HG02840 (cell line): ENCODE results near the gene GLRA2.
"Not testable (repeated sequence)": the region's sequence is repeated elsewhere in the genome, so short reads cannot be mapped to it uniquely, and the experiment has no call there.

Experiments used
- ATAC-seq: cut with Tn5 transposase; IDR thresholded peaks from one replicate; pipeline ENCODE4 v1.9.1; 2021; ENCODE audit warnings: mild to moderate bottlenecking, moderate library complexity, moderate number of reproducible peaks; ENCODE audit not compliant: unreplicated experiment, low FRiP score

Gene GLRA2

DNA sequence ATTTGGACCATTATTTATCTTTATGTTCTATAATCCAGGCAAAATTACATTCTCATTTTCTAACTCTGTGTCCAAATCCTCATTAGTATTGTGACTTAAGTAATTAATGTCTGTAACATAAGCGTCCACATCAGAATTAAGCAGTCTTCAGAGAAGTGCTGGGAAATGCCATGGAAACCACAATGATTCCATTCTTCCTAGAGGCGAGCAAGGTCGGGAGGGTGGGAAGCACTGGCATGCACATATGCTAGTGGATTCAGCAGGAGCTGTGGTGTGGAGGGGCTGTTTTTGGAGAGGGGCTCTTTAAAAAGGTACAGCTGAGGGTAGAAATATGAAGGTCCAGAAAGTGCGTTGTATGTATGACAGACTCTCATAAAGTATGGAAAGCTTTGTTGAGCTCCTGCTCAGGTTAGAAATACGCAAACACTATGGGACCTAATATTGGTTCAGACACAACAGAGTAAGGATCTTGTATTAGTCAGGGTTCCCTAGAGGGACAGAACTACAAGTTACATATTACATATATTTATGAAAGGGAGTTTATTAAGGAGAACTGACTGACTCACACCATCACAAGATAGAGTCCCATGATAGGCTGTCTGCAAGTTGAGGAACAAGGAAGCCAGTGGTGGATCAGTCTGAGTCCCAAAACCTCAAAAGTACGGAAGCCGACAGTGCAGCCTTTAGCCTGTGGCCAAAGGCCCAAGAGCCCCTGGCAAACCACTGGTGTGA lies 61.5 kb downstream of the GLRA2 start:
- no peak for ATAC-seq

DNA sequence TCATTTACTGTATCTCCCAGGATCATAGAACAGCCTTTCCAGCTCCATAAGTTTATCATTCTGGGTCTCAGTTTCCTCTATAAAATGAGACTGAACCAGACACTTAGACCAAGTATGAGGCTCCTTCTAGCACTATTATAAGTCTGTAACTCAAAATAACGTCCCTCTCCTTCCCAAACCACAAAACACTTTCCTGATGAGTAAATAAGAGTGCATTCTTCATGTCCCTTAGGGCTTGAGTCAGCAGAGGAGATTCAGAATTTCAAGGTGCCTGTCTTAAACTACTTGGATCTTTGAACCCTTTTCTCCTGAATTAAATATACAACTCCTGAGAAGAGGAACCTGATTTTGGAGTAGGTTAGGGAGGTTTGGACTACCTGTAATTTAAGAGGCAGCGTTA lies 62.6 kb downstream of the GLRA2 start:
- ATAC-seq, result no peak

DNA sequence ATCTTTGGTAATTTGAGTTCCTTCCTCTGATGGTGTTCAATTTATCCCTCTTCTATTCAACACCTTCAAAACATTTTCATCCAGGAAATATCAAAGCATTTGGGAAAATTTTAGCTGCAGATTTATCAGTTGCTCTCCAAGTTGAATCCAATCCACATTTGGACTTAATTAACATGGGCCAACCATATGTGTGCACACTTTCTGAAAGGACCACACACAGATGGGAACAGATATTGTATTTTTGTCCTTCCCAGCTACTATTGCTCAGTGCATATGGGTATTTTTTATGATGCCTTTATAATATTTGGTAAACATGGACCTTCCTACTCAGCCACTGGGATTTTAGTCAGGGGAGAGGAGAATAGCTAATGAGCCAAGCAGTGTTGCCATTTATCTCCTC lies 65.2 kb downstream of the GLRA2 start:
- ATAC-seq, result no peak

DNA sequence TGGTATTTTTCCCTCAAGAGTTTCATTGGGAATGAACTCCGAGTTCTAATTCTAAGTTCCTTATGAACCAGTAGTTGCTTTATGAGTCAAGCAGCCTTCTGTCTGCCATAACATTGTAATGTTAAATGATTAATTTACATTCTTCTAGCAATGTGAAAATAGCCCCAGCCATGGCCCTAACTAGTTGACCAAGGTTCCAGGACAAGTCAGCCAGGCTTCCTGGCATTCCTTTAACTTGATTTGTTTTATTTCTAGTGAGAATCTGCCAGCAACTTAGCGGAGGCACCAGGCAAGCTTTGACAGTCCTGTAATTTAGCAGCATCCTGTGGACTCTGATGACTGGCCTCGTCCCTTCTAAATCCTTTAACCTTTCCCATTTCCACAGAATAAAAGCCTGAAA lies 69.0 kb downstream of the GLRA2 start:
- ATAC-seq, result no peak

DNA sequence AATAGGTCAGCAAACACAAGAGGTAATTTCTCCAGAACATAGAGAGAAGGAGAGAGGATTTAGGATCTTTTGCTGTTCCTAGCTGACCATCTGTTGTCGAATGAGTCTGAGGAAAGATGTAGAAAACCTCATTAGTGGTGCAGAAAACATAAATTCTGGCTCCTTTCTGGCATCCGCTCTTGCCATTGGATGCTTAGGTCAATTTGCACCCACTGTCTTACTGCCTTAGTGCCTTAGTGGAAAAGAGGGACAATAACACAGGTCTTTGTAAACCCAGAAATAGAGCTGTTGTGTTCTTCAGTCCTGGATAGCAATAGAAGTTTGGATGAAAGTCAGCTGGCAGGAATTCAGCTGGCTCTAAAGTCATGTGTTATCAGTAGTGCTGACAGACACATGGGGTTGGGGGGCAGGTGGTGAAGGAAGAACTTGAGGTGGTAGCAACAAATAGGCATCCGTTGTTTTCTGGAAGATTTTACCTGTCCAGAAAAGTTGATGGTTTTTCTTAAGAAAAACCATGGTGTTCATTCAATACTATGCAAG lies 78.2 kb downstream of the GLRA2 start:
- ATAC-seq, result no peak

DNA sequence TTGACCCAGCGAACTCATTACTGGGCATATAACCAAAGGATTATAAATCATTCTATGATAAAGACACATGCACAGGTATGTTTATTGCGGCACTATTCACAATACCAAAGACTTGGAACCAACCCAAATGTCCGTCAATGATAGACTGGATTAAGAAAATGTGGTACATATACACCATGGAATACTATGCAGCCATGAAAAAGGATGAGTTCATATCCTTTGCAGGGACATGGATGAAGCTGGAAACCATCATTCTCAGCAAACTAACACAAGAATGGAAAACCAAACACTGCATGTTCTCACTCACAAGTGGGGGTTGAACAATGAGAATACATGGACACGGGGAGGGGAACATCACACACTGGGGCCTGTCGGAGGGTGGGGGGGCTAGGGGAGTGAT lies 83.1 kb downstream of the GLRA2 start:
- ATAC-seq, result not testable (repeated sequence)

DNA sequence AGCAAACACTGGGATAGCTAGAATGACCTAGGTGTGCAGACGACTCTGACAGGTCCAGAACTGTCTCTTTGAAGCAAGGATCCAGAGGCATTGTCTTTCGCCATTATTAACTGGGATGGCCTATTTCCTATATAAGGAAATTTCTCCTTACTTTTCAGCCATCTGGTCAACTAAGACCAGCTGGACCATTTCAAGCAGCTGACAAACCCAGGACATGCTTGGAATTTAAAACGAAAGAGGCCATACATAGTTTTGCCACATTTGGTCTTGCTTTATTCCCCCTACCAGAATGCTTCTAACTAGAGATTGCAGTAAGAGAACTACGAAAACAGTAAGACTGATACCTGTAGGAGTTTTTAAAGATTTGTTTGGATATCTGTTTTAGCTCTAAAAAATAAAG lies 87.0 kb downstream of the GLRA2 start:
- ATAC-seq, result no peak

DNA sequence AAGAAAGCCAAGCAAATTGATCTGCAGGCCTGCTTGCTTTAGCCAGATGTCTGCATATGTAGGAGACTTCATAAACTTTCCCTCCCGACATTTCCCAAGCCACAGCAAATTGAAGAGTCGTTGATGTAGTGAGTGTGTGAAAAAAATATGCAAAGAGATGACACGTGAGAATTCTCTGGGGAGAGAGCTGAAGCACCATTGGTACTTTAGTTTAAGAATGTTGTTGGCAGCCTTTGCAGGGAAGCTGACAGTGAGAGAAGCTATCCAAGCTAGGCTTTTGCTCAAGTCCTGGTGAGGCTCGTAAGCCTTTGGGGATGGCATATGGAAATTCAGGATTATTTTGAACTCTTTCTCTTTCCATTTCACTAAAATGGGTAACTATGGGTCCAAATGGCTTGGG lies 87.5 kb downstream of the GLRA2 start:
- ATAC-seq, result no peak

DNA sequence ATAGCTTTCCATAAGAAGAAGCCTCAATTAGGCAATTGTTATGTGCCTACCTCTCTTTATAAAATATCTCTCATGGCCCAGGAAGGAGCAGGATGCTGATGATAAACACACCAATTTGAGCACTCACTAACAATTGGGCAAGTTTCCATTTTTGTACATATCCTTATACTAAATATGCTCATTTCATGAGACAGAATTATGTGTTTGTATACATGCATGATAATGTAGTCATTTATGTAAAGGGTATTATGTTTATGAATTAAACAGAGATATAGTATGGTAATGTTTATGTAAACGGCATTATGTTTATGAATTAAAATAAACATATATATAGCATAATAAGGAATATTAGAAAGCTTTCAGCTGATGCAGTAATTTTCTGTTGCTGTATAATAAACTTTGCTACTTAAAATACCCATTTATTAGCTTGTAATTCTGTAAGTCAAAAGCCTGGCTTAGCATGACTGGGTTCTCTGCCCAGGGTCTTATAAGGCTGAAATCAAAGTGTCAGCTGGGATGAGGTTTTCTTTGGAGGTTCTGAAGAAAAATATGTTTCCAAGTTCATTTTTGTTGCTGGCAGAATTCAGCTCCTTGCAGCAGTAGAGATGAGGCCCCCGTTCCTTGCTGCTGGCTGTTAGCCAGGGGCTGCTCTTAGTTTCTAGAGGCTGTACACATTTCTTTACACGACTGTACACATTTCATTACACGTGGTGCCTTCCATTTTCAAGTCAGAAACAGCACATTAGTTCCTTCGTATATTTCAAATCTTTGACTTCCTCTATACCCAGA lies 89.0 kb downstream of the GLRA2 start:
- no peak for ATAC-seq

DNA sequence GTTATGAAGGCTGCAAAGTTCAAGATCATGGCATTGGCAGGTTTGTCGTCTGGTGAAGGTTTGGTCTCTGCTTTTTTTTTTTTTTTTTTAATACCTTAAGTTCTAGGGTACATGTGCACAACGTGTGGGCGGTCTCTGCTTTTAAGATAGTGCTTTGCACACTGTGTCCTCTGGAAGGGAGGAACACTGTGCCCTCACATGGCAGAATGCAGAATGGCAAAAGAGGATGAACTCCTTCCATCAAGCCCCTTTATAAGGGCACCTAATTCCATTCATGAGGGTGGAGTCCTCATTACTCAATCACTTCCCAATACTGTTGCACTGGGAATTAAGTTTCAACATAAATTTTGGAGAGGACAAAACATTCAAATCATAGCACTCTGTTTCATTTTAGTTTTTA lies 101.4 kb downstream of the GLRA2 start:
- no peak for ATAC-seq

DNA sequence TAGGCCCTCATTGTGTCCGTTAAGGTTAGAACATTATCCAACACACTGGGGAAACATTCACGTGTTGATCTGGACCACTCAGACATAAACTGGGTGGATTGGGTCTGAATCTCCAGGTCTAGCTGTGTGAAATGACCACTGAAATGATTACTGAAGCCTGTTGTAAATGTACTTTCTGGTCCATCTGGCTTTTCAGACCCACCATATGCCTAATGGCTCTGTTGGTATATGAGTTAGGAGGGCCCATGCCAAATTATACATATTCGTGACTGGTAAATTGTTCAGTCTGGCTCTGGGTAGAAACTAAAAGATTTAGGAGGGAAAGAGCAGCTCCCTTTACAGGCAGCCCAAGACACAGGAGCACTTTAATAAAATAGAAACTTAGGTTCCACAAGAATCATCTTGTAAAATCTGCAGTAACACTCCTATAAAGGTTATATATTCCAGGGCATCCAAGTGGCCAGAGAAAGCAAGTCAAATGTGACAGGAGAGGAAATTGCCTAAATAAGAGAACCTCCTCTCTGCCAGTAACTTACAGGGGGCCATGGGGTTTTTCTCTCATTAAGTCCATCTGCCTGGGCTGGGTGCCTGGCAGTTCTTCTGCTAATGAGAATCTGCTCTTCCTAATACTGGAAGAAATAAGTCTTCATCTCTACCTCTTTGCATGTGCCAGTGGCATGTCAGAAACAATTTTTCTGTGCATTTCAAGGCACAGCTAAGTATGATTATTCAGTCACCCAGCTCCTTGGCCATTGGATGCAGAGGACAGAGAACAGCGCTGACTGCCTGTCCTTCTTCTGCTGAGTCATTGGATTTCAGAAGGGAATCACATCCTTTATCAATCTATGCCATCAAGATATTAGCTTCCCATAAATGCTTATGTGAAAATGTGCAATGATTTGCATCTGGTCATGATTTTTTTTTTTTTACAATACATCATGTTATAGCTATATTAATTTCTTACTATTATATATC lies 112.6 kb downstream of the GLRA2 start:
- no peak for ATAC-seq

DNA sequence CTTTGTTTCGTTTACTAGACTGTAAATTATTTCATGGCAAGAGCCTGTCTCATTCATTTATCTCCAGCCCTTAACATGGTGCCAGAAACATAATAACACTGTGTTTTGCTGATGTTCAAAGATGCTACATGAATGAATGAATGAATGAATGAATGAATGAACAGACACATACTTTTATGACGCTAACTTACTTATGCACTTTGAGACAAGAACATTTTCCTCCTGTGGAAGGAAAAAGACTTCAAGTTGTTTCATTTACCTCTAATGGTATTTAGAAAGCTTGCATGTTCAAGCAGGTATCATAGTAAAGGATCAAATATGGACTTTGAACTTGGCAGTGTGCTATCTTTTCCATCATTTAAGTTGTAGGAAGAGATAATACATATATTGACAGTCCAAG lies 131.6 kb downstream of the GLRA2 start:
- ATAC-seq, result no peak

DNA sequence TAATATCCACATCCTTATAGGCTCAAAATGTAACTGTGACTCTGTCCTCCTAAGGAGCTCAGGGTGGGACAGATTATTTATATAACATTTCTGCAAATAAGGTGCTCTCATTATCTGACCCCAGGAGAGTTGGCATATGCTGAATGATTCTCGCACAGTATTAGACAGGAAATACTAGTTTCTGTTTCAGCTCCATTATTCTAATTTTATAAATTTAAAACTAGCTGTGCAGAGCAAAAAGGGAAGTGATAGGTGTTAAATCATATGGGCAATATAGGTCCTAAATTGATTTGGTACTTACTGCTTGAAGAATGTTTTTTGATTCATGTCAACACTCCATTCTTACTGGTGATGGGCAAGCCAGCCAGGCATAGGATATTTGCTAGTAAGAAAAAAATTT lies 141.5 kb downstream of the GLRA2 start:
- peak; percentile 44 for ATAC-seq

DNA sequence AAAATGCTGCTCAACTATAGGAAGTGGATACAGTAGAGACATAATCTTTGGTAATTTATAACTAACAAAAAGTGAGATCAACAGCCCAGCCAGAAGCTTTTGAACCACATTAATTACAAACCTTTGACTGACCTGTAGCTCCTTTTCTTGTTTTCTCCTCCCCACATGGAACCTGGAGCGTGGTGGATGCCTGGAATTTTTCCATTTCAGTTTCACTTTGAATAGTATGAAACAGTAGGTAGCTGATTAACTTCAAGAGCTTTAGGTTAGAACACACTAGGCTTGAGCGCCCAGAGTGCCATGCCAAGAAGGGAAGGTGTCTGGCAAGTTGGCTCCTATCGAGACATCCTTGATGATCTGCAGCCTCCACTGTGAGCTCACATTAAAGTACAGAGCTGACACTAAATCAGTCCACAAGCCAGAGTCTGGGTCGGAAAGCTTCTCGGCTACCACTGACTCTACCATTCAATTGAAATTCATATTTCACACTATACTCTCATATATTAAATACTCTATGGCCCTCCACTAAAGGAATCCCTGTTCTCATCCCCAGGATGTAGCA lies 143.4 kb downstream of the GLRA2 start:
- ATAC-seq, result no peak

DNA sequence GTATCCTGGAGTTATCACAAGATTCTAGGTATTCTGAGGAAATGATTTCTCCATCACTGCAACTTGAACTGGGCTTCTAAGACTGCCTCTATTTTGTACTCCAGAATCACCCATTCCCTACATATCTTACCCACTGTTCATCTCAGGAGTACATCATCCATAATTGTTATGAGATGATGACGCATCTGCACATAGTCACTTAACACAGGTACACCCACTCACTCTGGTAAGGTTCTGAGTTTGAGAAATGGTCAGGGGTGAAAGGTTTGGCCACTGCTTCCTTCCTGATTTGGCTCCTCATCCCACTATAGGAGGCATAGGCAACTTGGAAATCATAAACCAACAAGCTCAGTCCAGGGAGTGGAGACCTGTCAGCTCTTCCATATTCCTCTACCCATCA lies 143.9 kb downstream of the GLRA2 start:
- no peak for ATAC-seq

DNA sequence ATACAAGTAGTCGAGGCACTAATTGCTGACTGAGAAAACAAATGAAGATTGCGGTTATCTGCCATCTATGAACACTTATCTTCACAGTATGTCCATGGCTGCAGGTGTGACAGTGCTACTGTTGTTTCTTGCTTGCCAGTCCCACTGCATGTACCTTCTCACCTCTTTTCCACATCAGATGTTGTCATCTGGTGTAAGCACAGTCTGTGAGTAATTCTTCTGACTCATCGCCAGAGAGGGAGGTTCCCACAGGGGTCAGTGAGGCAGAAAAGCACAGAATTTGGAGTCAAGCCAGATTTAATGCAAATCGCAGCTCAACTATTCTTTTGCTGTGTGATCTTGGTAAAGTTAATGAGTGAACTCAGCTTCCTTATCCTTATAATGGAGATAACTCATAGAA lies 144.4 kb downstream of the GLRA2 start:
- peak; percentile 94 for ATAC-seq

DNA sequence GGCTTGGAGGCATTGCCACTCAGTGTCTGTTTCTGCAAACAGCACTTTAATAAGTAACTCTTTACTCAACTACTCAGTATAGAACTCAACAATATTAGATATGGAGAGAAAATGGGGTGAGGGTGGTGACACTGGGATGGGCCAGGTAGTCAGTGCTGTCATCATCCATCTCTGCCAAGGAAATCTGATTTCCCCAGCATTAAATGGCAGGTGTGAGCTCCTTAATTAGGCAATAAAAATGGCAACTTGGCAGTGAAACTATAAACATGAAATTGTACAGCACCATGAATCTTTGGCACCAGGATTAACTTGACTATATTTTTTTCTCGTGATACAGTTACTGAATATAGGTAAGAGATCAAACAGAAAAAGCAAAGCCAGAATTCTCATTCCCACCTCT lies 146.2 kb downstream of the GLRA2 start:
- ATAC-seq, result no peak

DNA sequence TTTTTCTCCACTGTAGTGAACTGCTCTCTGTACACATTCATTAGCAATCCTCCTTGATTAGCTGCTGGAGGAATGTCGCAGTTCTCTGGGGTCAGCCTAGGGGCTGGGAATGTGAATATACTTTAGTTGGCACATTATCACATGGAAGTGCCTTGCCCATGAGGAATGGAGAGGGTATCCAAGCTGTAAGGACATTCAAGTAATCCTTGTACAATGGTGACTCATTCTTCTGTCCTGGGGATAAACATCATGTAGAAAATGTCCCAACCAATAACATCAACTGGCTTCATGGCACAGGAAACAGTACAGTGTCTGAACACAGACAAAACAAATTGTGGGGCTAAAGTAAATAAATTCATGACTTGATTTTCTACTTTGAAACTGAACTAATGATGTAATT lies 147.1 kb downstream of the GLRA2 start:
- ATAC-seq, result no peak

DNA sequence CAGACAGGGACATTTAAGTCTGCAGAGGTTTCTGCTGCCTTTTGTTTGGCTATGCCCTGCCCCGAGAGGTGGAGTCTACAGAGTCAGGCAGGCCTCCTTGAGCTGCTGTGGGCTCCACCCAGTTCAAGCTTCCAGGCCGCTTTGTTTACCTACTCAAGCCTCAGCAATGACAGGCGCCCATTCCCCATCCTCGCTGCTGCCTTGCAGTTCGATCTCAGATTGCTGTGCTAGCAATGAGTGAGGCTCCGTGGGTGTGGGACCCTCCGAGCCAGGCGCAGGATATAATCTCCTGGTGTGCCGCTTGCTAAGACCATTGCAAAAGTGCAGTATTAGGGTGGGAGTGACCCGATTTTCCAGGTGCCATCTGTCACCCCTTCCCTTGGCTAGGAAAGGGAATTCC lies 159.0 kb downstream of the GLRA2 start:
- ATAC-seq, result not testable (repeated sequence)

DNA sequence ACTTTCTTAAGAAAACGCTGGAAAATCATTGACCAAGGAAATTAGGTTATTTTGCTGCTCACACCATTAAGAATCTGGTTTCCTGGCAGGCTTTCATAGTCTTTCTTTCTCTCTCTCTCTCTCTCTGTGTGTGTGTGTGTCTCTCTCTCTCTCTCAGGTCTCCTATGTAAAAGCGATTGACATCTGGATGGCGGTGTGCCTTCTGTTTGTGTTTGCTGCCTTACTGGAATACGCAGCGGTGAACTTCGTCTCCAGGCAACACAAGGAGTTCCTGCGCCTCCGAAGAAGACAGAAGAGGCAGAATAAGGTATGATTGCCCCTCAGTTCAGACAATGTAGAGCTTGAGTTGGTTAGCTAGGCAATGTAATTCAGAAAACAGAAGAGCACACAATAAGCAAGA lies 161.2 kb downstream of the GLRA2 start:
- no peak for ATAC-seq
